ENCODE results near the gene ZPLD1.

- TF ChIP-seq EZH2 (IDR thresholded peaks at IDR 0.05; ENCODE audit: insufficient read depth, low read length): no peak
- no peak for TF ChIP-seq CTCF (IDR thresholded peaks at IDR 0.05; ENCODE audit: insufficient read depth, low read depth, low read length)
These were observed 44.5 kb upstream of the ZPLD1 start for GRCh38 chr3:102390171-102390864.

All from astrocyte (in vitro differentiated cells and primary cell).